ENCODE measurements around the gene LRRTM4.
"Not testable (repeated sequence)": the region's sequence is repeated elsewhere in the genome, so short reads cannot be mapped to it uniquely, and the experiment has no call there.

- not testable (repeated sequence) for TF ChIP-seq EZH2 (IDR thresholded peaks at IDR 0.05; ENCODE audit: insufficient read depth, poor library complexity, severe bottlenecking); EZH2phosphoT487 (IDR thresholded peaks at IDR 0.05; ENCODE audit: insufficient read depth, low read depth)
These were observed 346.9 kb downstream of the LRRTM4 start for GRCh38 chr2:77175266-77175780.

Data from GM23248 (cell line).